Calu3 (cell line): ENCODE data around the gene CCT3. TPM values are rescaled to one million over a fixed set of nuclear protein-coding genes. Genes with fewer than 3 reads are reported as not detected.

ENCODE experiments used
- BruUV-seq: library from RNA; stranded (reverse); fragments of 400-500 nt; replicated peaks from 2 replicates; lab custom pipeline; 2021; lab: Mats Ljungman, UMichigan
- CTCF ChIA-PET: fragments of 300-600 bp; sonication (Branson Sonifier 250); formaldehyde crosslinking; loops from one replicate; lab custom pipeline; 2022; ENCODE audit warnings: antibody characterized with exemption; lab: Charles Lee
- DNase-seq: peaks from one replicate; pipeline ENCODE4 v3.0.0; 2022
- H3K27ac Mint-ChIP-seq: one replicate; pipeline ENCODE4 v1.8.0; 2022; ENCODE audit warnings: mixed read lengths; ENCODE audit not compliant: unreplicated experiment
- H3K27me3 Mint-ChIP-seq: one replicate; pipeline ENCODE4 v1.8.0; 2022; ENCODE audit warnings: mixed read lengths; ENCODE audit not compliant: unreplicated experiment
- H3K36me3 Mint-ChIP-seq: one replicate; pipeline ENCODE4 v1.8.0; 2022; ENCODE audit warnings: mild to moderate bottlenecking, moderate library complexity, mixed read lengths; ENCODE audit not compliant: insufficient read depth, unreplicated experiment
- H3K4me1 Mint-ChIP-seq: one replicate; pipeline ENCODE4 v1.8.0; 2022; ENCODE audit warnings: mild to moderate bottlenecking, low read depth, mixed read lengths; ENCODE audit not compliant: unreplicated experiment
- H3K4me3 Mint-ChIP-seq: one replicate; pipeline ENCODE4 v1.8.0; 2022; ENCODE audit warnings: mild to moderate bottlenecking, low read depth, moderate library complexity, mixed read lengths; ENCODE audit not compliant: unreplicated experiment
- H3K9me3 Mint-ChIP-seq: one replicate; pipeline ENCODE4 v1.8.0; 2022; ENCODE audit warnings: low read depth, mixed read lengths; ENCODE audit not compliant: unreplicated experiment
- CTCF ChIP-seq: fragments of 200-600 bp; IDR thresholded peaks from one replicate; pipeline ENCODE4 v1.8.0; 2022; ENCODE audit warnings: antibody characterized with exemption; ENCODE audit not compliant: unreplicated experiment
- intact Hi-C: fragments of 100-400 bp; cut with micrococcal nuclease; formaldehyde crosslinking; loops from one replicate; pipeline ENCODE4 v1.10.0; 2022; ENCODE audit not compliant: unreplicated experiment
- total RNA-seq: library from RNA; stranded (reverse); gene quantifications from 2 replicates; pipeline ENCODE4 v1.2.3, GENCODE V29; 2022

The CCT3 gene
- total RNA-seq, 1 experiment from 2014 or later, result 598 TPM

- DNase-seq, result no peak
- BruUV-seq, result no TSS peak
- H3K9me3 Mint-ChIP-seq, result no peaks in the 10 kb centered on the region
- no peak overlapping the region for H3K4me3 Mint-ChIP-seq
- no peak overlapping the region for H3K27ac Mint-ChIP-seq
- no peak for TF ChIP-seq CTCF
- intact Hi-C loops, result no loop called here
- H3K4me1 Mint-ChIP-seq, result no peaks in the 10 kb centered on the region
- peaks cover 92% of the 10 kb centered on the region for H3K36me3 Mint-ChIP-seq
- H3K27me3 Mint-ChIP-seq, result no peaks in the 10 kb centered on the region
- CTCF ChIA-PET, result interaction anchor here (1.0 kb wide), 1 partner anchor 170 kb away, joined by 3 read pairs; no protein-coding TSS in a partner anchor
Observed at GRCh38 chr1:156320560-156320959, 17.5 kb downstream of the CCT3 start.

- CTCF ChIA-PET, result interaction anchor here (0.7 to 1.5 kb wide), 8 partner anchors 18 to 174 kb away, joined by 3 to 12 read pairs (median 4); partner anchors contain the start of genes CCT3, SMG5, TMEM79 and TSACC
- intact Hi-C loops, result no loop called here
- Mint-ChIP-seq H3K9me3 (no peaks in the 10 kb centered on the region), H3K36me3 (peaks cover 92% of the 10 kb centered on the region), H3K4me1 (no peaks in the 10 kb centered on the region), H3K27me3 (no peaks in the 10 kb centered on the region), H3K4me3 (no peak overlapping the region), H3K27ac (no peak overlapping the region)
- peak; percentile 24 for TF ChIP-seq CTCF
- no TSS peak for BruUV-seq
- DNase-seq, result peak; percentile 39
Observed at GRCh38 chr1:156319664-156320063, 18.4 kb downstream of the CCT3 start.

GRCh38 chr1:156316909-156317308, 21.2 kb downstream of the CCT3 start:
- H3K4me1 Mint-ChIP-seq, result no peaks in the 10 kb centered on the region
- H3K9me3 Mint-ChIP-seq, result no peaks in the 10 kb centered on the region
- peaks cover 96% of the 10 kb centered on the region for H3K36me3 Mint-ChIP-seq
- H3K27ac Mint-ChIP-seq, result no peak overlapping the region
- no peak overlapping the region for H3K4me3 Mint-ChIP-seq
- TF ChIP-seq CTCF, result no peak
- no peak for DNase-seq
- BruUV-seq, result no TSS peak
- intact Hi-C loops, result no loop called here
- no peaks in the 10 kb centered on the region for H3K27me3 Mint-ChIP-seq
- CTCF ChIA-PET, result interaction anchor here (1.6 kb wide), 1 partner anchor 42 kb away, joined by 8 read pairs; no protein-coding TSS in a partner anchor

GRCh38 chr1:156310962-156311361, 27.1 kb downstream of the CCT3 start:
- TF ChIP-seq CTCF, result no peak
- Mint-ChIP-seq H3K4me3 (no peak overlapping the region), H3K4me1 (no peaks in the 10 kb centered on the region), H3K36me3 (peaks cover 89% of the 10 kb centered on the region), H3K27me3 (no peaks in the 10 kb centered on the region), H3K27ac (no peak overlapping the region), H3K9me3 (no peaks in the 10 kb centered on the region)
- CTCF ChIA-PET, result no interaction called here
- DNase-seq, result no peak
- intact Hi-C loops, result no loop called here
- no TSS peak for BruUV-seq
